Endothelial cell of umbilical vein (primary cell): ENCODE data around the gene SMAD2. TPM values are rescaled to one million over a fixed set of nuclear protein-coding genes. Genes with fewer than 3 reads are reported as not detected.

Experiments
- BruUV-seq: library from RNA; stranded (reverse); fragments of 400-500 nt; replicated peaks from 2 replicates; lab custom pipeline; 2021; lab: Mats Ljungman, UMichigan
- CTCF ChIA-PET: fragments of 300-600, 350-600 bp; sonication (Branson Sonifier 250); formaldehyde crosslinking; loops from one replicate; lab custom pipeline; 2021; ENCODE audit warnings: antibody characterized with exemption, inconsistent platforms; lab: Charles Lee
- POLR2A ChIA-PET: fragments of 300-600, 350-600 bp; sonication (Branson Sonifier 250); formaldehyde crosslinking; loops from one replicate; lab custom pipeline; 2021; ENCODE audit warnings: antibody characterized with exemption, inconsistent platforms; lab: Charles Lee
- DNase-seq: peaks from one replicate; pipeline ENCODE4 v3.0.0-alpha.2; 2011; ENCODE audit warnings: low read depth, low spot score
- FAIRE-seq: peaks from 2 replicates; lab custom pipeline; 2011; peaks lifted over from hg19 to GRCh38; lab: Jason Lieb, UNC
- H2AFZ ChIP-seq: 2 replicates; pipeline ENCODE4 v1.6.0; 2012; ENCODE audit warnings: low read depth, low read length, control low read depth, inconsistent platforms
- H3K27ac ChIP-seq: 2 replicates; pipeline ENCODE4 v1.5.1; 2011; ENCODE audit warnings: low read depth, mild to moderate bottlenecking, control low read depth, low read length, moderate library complexity; ENCODE audit not compliant: insufficient read depth
- H3K27me3 ChIP-seq, 2 experiments: 2 replicates each; pipeline versions ENCODE4 v1.6.0 to v1.6.1; 2011; ENCODE audit warnings: low read length in 2 of 2, mixed read lengths in 1 of 2; ENCODE audit not compliant: control insufficient read depth in 2 of 2, insufficient read depth in 2 of 2
- H3K36me3 ChIP-seq, 2 experiments: 2 replicates in 1 of 2; 3 replicates in 1 of 2; pipeline ENCODE4 v1.5.1; 2011; ENCODE audit warnings: low read length in 2 of 2, mild to moderate bottlenecking in 1 of 2, moderate library complexity in 1 of 2; ENCODE audit not compliant: control insufficient read depth in 2 of 2, insufficient read depth in 2 of 2; ENCODE audit errors: extremely low read depth in 1 of 2
- H3K4me1 ChIP-seq: 3 replicates; pipeline ENCODE4 v1.5.1; 2011; ENCODE audit warnings: mild to moderate bottlenecking, low read length; ENCODE audit not compliant: control insufficient read depth, insufficient read depth; ENCODE audit errors: extremely low read depth
- H3K4me2 ChIP-seq: 2 replicates; pipeline ENCODE4 v1.6.1; 2011; ENCODE audit warnings: low read length, control low read depth, mixed read lengths; ENCODE audit not compliant: insufficient read depth
- H3K4me3 ChIP-seq, 3 experiments: fragments of 200-600 bp in 1 of 3; sonication (generic), shearing (Covaris generic) in 1 of 3; replicated peaks in 1 of 3; 2 replicates each; pipeline ENCODE4 v1.5.1; 2011 to 2016; ENCODE audit warnings: control low read depth in 3 of 3, low read length in 3 of 3, mild to moderate bottlenecking in 2 of 3, inconsistent platforms in 1 of 3, low read depth in 1 of 3, moderate library complexity in 1 of 3; ENCODE audit not compliant: insufficient read depth in 1 of 3
- H3K79me2 ChIP-seq: 2 replicates; pipeline ENCODE4 v1.6.0; 2012; ENCODE audit warnings: low read length, inconsistent platforms; ENCODE audit not compliant: control insufficient read depth, insufficient read depth
- H3K9ac ChIP-seq: replicated peaks from 2 replicates; pipeline ENCODE3; 2011; ENCODE audit warnings: low read length, control low read depth; ENCODE audit not compliant: insufficient read depth; ENCODE audit errors: extremely low read depth
- H3K9me1 ChIP-seq: replicated peaks from 3 replicates; pipeline ENCODE4 v1.6.0; 2011; ENCODE audit warnings: mild to moderate bottlenecking, low read length; ENCODE audit not compliant: control insufficient read depth, insufficient read depth; ENCODE audit errors: extremely low read depth
- H3K9me3 ChIP-seq: replicated peaks from 2 replicates; pipeline ENCODE4 v1.5.1; 2012; ENCODE audit warnings: low read length, inconsistent platforms; ENCODE audit not compliant: control insufficient read depth, insufficient read depth
- H4K20me1 ChIP-seq: replicated peaks from 2 replicates; pipeline ENCODE3; 2011; ENCODE audit warnings: mild to moderate bottlenecking, low read length; ENCODE audit not compliant: control insufficient read depth, insufficient read depth; ENCODE audit errors: extremely low read depth
- EZH2 ChIP-seq: IDR thresholded peaks from 2 replicates; pipeline ENCODE4 v1.6.1; 2012; ENCODE audit warnings: borderline replicate concordance, low read depth, mild to moderate bottlenecking, moderate library complexity, low read length, inconsistent platforms; ENCODE audit not compliant: severe bottlenecking
- FOS ChIP-seq: IDR thresholded peaks from 2 replicates; pipeline ENCODE4 v1.6.1; 2011; ENCODE audit warnings: mild to moderate bottlenecking, low read length, moderate library complexity, borderline replicate concordance; ENCODE audit not compliant: insufficient read depth
- GATA2 ChIP-seq: IDR thresholded peaks from 2 replicates; pipeline ENCODE4 v1.7.0; 2011; ENCODE audit warnings: low read depth, mild to moderate bottlenecking, moderate library complexity, mixed read lengths, low read length; ENCODE audit not compliant: insufficient read length, insufficient read depth
- JUN ChIP-seq: IDR thresholded peaks from 2 replicates; pipeline ENCODE4 v1.6.1; 2011; ENCODE audit warnings: borderline replicate concordance, low read depth; ENCODE audit not compliant: insufficient read length, insufficient read depth
- MAX ChIP-seq: IDR thresholded peaks from 2 replicates; pipeline ENCODE4 v1.6.1; 2011; ENCODE audit not compliant: insufficient read depth, insufficient read length
- MYC ChIP-seq: IDR thresholded peaks from one replicate; pipeline ENCODE4 v1.6.1; 2011; ENCODE audit warnings: mild to moderate bottlenecking, low read depth, low read length
- POLR2A ChIP-seq: IDR thresholded peaks from 2 replicates; pipeline ENCODE4 v1.6.1; 2012; ENCODE audit warnings: low read depth, mild to moderate bottlenecking, control low read depth, low read length
- POLR2AphosphoS5 ChIP-seq: IDR thresholded peaks from 2 replicates; pipeline ENCODE4 v1.6.1; 2012; ENCODE audit warnings: low read depth, mild to moderate bottlenecking, control low read depth, low read length, moderate library complexity; ENCODE audit not compliant: insufficient read depth
- dilution Hi-C: fragments of 300-500 bp; cut with MboI; formaldehyde crosslinking; loops from one replicate; pipeline ENCODE4 v1.15.0; 2019; ENCODE audit warnings: low sequenced_read_pairs; ENCODE audit not compliant: extremely low pct_ligation_motif_present
- intact Hi-C: fragments of 100-400 bp; cut with micrococcal nuclease; formaldehyde crosslinking; loops from one replicate; pipeline ENCODE4 v1.10.0; 2022
- polyA plus RNA-seq, 4 experiments: library from polyadenylated mRNA; depleted of rRNA in 3 of 4; stranded (reverse) in 3 of 4; unstranded in 1 of 4; fragments of >200 nt; gene quantifications; 2 replicates each; pipeline versions ENCODE4 v1.2.1 to v1.2.3, GENCODE V29; 2011 to 2012; ENCODE audit warnings: missing spikeins in 1 of 4
- total RNA-seq: library from RNA; stranded (reverse); gene quantifications from 2 replicates; pipeline ENCODE4 v1.2.3, GENCODE V29; 2021
- TF ChIP-seq, protein P1 (sequence below), 2 donors: IDR thresholded peaks; 1 replicate in 1 of 2; 2 replicates in 1 of 2; pipeline ENCODE4 v1.5.1; 2011; ENCODE audit warnings: low read length in 2 of 2, mild to moderate bottlenecking in 2 of 2, moderate library complexity in 2 of 2, control low read depth in 1 of 2, inconsistent platforms in 1 of 2, low read depth in 1 of 2; ENCODE audit not compliant: insufficient read depth in 1 of 2; ENCODE audit errors: extremely low read depth in 1 of 2

Gene SMAD2
- total and polyA plus RNA-seq, 2 donors (not counting 3 experiments of a cell fraction or from before 2014, with no cell fraction given): 40.3 to 123 TPM

DNA sequence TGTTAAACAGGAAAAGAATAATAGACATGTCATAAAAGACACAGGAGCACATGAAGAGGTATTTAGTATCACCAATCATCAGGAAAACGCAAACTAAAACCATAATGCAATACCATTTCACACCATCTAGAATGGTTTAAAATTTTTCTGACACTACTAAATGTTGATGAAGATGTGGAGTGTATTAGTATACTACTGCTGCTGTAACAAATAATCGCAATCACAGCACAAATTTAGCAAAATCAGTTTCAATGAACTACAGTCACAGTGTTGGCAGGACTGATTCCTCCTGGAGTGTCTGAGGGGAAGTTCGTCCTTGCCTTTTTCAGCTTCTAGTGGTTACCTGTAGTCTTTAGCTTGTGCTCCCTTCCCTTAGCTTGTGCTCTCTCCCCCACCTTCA, 24.1 kb downstream of the SMAD2 start:
- Histone ChIP-seq H3K4me2 (no peak overlapping the region), H3K4me1 (no peaks in the 10 kb centered on the region), H3K27me3 (no peaks in the 10 kb centered on the region), H2AFZ (no peak overlapping the region), H3K36me3 (no peaks in the 10 kb centered on the region), H3K4me3 (no peak overlapping the region), H3K9me3 (no peaks in the 10 kb centered on the region), H4K20me1 (peaks cover 37% of the 10 kb centered on the region), H3K9me1 (no peaks in the 10 kb centered on the region), H3K79me2 (peaks cover 98% of the 10 kb centered on the region), H3K9ac (no peak overlapping the region), H3K27ac (no peak overlapping the region)
- POLR2A ChIA-PET: no interaction called here
- no peak for DNase-seq
- TF ChIP-seq MAX (no peak), EZH2 (no peak), POLR2A (no peak), MYC (no peak), JUN (no peak), FOS (no peak), POLR2AphosphoS5 (no peak), GATA2 (no peak)
- TF ChIP-seq, protein P1, sequence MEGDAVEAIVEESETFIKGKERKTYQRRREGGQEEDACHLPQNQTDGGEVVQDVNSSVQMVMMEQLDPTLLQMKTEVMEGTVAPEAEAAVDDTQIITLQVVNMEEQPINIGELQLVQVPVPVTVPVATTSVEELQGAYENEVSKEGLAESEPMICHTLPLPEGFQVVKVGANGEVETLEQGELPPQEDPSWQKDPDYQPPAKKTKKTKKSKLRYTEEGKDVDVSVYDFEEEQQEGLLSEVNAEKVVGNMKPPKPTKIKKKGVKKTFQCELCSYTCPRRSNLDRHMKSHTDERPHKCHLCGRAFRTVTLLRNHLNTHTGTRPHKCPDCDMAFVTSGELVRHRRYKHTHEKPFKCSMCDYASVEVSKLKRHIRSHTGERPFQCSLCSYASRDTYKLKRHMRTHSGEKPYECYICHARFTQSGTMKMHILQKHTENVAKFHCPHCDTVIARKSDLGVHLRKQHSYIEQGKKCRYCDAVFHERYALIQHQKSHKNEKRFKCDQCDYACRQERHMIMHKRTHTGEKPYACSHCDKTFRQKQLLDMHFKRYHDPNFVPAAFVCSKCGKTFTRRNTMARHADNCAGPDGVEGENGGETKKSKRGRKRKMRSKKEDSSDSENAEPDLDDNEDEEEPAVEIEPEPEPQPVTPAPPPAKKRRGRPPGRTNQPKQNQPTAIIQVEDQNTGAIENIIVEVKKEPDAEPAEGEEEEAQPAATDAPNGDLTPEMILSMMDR (IDR thresholded peaks at IDR 0.05; ENCODE audit: extremely low read depth in 1 of 2, insufficient read depth in 1 of 2, low read depth in 1 of 2, low read length in 2 of 2): no peak
- CTCF ChIA-PET: no interaction called here
- intact Hi-C loops: no loop called here
- no TSS peak for BruUV-seq
- FAIRE-seq: no peak
- dilution Hi-C loops: no loop called here
